Upper lobe of left lung (tissue), 6 donors: Measurements from ENCODE around the gene ANKAR. TPM values are rescaled to one million over a fixed set of nuclear protein-coding genes. Genes with fewer than 3 reads are reported as not detected.

Source experiments
- ATAC-seq, 2 donors: fragments of 200-7000 bp; cut with Tn5 transposase; one replicate each; pipeline ENCODE4 v1.9.1; 2022; ENCODE audit warnings: mild to moderate bottlenecking in 2 of 2, moderate library complexity in 2 of 2; ENCODE audit not compliant: low FRiP score in 2 of 2
- DNase-seq, 2 donors: peaks; one replicate each; pipeline ENCODE4 v3.0.0-alpha.2; 2019 to 2020
- H3K27ac ChIP-seq, 4 donors: fragments of 200-600 bp; sonication (generic); one replicate each; pipeline ENCODE4 v1.5.1; 2016 to 2019
- H3K27me3 ChIP-seq, 4 donors: fragments of 200-600 bp; sonication (generic); one replicate each; pipeline ENCODE4 v1.5.1; 2017 to 2019
- H3K36me3 ChIP-seq, 4 donors: fragments of 200-600 bp; sonication (generic); one replicate each; pipeline ENCODE4 v1.5.1; 2016 to 2019
- H3K4me1 ChIP-seq, 4 donors: fragments of 200-600 bp; sonication (generic); one replicate each; pipeline ENCODE4 v1.5.1; 2018 to 2019
- H3K4me3 ChIP-seq, 4 donors: fragments of 200-600 bp; sonication (generic); one replicate each; pipeline ENCODE4 v1.5.1; 2017 to 2019; ENCODE audit warnings: mild to moderate bottlenecking in 2 of 4, moderate library complexity in 1 of 4
- H3K9me3 ChIP-seq, 4 donors: fragments of 200-600 bp; sonication (generic); one replicate each; pipeline ENCODE4 v1.5.1; 2018 to 2019
- EP300 ChIP-seq, 4 donors: sonication (generic); formaldehyde crosslinking; IDR thresholded peaks; one replicate each; pipeline ENCODE4 v1.5.1; 2017; ENCODE audit warnings: antibody characterized with exemption in 4 of 4, control low read depth in 2 of 4
- POLR2A ChIP-seq, 4 donors: fragments of 450-650 bp; IDR thresholded peaks; one replicate each; pipeline ENCODE4 v1.5.1; 2016 to 2017; ENCODE audit warnings: antibody characterized with exemption in 4 of 4, mild to moderate bottlenecking in 2 of 4
- POLR2AphosphoS5 ChIP-seq, 2 donors: sonication (generic); formaldehyde crosslinking; IDR thresholded peaks; one replicate each; pipeline ENCODE4 v1.5.1; 2017; ENCODE audit warnings: antibody characterized with exemption in 2 of 2
- WGBS, 2 donors: methylation state at CpG; one replicate each; pipeline ENCODE4 v1.1.5; 2017 to 2018; 5-methylcytosine and 5-hydroxymethylcytosine counted together
- total RNA-seq, 6 donors: library from RNA; depleted of rRNA in 4 of 6; stranded (reverse); fragments of >200 nt in 4 of 6; gene quantifications; one replicate each; pipeline versions ENCODE4 v1.1.0 to v1.2.1, GENCODE V29; 2016 to 2021
- TF ChIP-seq, protein P1 (sequence below), 6 experiments: fragments of 450-650 bp in 4 of 6; fragments of 200-600 bp in 2 of 6; sonication (generic) in 2 of 6; IDR thresholded peaks; one replicate each; pipeline ENCODE4 v1.5.1; 2016 to 2019; ENCODE audit warnings: antibody characterized with exemption in 6 of 6
- donor health status: DM: no; HTN: no; CAD: no; lungs with moderate emphysema.
- donor health status: DM: no; HTN: yes; CAD: no; lungs with severe emphysema.

ANKAR gene, protein sequence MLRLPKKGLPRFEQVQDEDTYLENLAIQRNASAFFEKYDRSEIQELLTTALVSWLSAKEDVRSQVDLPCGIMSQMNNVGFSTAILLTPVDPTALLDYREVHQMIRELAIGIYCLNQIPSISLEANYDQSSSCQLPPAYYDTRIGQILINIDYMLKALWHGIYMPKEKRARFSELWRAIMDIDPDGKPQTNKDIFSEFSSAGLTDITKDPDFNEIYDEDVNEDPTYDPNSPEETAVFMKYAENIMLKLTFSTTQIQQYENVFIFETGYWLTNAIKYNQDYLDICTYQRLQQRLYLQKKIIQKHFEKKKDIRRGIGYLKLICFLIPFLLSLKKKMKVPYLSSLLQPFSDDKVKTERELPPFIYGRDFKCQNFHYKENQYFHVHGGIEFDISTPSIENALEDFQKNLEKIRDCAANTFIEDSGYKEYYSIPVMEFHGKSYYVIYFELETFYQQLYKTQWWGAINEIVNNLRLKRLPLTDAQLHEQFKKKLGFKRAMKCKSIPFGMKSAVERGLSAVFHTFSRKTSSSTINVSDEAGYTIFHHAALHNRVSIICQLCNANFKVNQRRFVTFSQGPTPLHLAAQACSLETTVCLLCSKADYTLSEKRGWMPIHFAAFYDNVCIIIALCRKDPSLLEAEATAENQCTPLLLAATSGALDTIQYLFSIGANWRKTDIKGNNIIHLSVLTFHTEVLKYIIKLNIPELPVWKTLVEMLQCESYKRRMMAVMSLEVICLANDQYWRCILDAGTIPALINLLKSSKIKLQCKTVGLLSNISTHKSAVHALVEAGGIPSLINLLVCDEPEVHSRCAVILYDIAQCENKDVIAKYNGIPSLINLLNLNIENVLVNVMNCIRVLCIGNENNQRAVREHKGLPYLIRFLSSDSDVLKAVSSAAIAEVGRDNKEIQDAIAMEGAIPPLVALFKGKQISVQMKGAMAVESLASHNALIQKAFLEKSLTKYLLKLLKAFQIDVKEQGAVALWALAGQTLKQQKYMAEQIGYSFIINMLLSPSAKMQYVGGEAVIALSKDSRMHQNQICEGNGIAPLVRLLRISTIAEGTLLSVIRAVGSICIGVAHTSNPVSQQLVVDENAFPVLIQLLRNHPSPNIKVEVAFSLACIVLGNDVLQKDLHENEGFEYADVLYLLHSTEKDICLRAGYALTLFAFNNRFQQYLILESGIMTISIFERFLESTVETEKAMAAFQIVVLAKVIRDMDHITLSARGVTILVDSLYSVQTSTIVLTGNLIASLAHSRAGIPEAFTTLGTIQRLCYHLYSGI (N-terminal part only)
- 10 to 100 TPM in 1 of 6 donors, 1 to 10 TPM in 5; 8.0 to 13.1 (median 9.2) TPM for total RNA-seq

DNA sequence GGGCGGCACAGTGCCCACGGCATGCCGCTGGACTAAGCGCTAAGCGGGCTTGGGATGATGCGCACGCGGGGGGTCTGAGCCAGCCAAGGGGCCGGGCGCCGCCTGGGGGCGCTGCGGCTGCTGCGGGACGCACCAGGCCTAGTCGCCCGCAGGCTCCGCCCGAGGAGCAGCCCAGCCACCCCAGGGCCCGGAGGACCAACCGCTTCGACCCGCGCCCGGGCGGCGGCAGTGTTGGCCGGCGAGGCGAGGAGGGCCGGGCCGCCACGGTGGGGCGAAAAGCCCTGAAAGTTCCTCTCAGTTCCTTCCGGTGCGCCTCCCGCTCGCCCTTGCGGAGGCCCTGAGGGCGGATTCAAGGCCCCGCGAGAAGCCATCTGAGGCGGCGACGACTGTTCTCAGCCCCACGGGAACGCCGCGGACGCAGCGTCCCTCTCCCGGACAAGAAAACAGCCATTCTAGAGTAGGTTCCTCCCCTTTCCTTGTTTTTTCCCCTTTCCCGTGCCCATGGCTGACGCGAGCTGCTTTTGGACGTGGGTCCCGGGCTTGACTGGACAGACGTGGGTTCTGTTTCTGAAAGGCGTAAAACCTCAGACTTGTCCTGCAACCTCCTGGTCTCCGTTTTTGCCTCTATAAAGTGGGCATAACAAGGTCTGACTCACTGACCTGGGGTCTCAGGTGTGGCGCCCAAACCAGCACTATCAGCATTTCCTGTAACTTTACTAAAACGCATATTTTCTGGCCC lies at the start of gene ANKAR:
Gene ANKAR, plus strand, starts transcription at position 297 of the 739 bp plus-strand sequence. CDS start 1,821 bp downstream, outside the sequence.
- WGBS, 2 donors: 1% methylated on average over 21 to 39 of the region's 62 CpGs
- TF ChIP-seq, protein P1, sequence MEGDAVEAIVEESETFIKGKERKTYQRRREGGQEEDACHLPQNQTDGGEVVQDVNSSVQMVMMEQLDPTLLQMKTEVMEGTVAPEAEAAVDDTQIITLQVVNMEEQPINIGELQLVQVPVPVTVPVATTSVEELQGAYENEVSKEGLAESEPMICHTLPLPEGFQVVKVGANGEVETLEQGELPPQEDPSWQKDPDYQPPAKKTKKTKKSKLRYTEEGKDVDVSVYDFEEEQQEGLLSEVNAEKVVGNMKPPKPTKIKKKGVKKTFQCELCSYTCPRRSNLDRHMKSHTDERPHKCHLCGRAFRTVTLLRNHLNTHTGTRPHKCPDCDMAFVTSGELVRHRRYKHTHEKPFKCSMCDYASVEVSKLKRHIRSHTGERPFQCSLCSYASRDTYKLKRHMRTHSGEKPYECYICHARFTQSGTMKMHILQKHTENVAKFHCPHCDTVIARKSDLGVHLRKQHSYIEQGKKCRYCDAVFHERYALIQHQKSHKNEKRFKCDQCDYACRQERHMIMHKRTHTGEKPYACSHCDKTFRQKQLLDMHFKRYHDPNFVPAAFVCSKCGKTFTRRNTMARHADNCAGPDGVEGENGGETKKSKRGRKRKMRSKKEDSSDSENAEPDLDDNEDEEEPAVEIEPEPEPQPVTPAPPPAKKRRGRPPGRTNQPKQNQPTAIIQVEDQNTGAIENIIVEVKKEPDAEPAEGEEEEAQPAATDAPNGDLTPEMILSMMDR (IDR thresholded peaks at IDR 0.05): peak; percentile 84 to 96 (median 92)
- peak in 2 of 4 donors; percentile 72 to 81 for TF ChIP-seq POLR2A (IDR thresholded peaks at IDR 0.05)
- TF ChIP-seq POLR2AphosphoS5 (IDR thresholded peaks at IDR 0.05): peak; percentile 61 to 63
- TF ChIP-seq EP300 (IDR thresholded peaks at IDR 0.05): no peak
- Histone ChIP-seq H3K27ac (peak within 1 kb of the TSS; percentile 91 to 98 (median 96)), H3K4me3 (peak within 1 kb of the TSS; percentile 32 to 65 (median 56)), H3K4me1 (peaks cover 6 to 16% (median 10%) of the 10 kb centered on the region in 4 donors), H3K27me3 (no peaks in the 10 kb centered on the region), H3K36me3 (peaks cover 0 to 20% (median 10%) of the 10 kb centered on the region in 4 donors), H3K9me3 (no peaks in the 10 kb centered on the region)
- peak; percentile 99 to 100 for ATAC-seq
- DNase-seq: peak; percentile 93 to 99

DNA sequence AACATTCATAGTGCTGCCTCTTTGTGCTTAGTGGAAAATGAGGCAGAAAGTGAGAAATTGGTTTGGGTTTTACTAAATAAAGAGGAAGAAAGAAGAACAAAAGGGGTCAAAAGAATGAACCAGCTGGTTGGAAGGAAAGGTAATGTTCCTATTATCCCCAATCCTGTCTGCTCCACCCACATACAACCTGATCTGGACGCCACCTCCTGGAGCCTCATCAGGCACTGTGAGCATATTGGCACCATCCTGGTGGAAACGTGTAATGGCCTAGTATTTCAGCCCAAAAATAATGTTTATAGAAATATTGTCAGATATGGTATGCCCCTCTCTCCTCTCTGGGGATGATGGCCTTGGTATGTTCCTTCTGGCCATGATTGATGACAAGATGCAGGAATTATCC lies 48.8 kb upstream of the ANKAR start:
- Histone ChIP-seq H3K27ac (no peak overlapping the region), H3K9me3 (no peaks in the 10 kb centered on the region), H3K4me3 (no peak overlapping the region), H3K4me1 (peaks cover 0 to 7% (median 5%) of the 10 kb centered on the region in 4 donors), H3K27me3 (no peaks in the 10 kb centered on the region), H3K36me3 (no peaks in the 10 kb centered on the region)
- 94 to 97% methylated on average over 2 of the region's 2 CpGs for whole genome bisulfite sequencing, 2 donors
- TF ChIP-seq, protein P1 (IDR thresholded peaks at IDR 0.05): no peak
- no peak for TF ChIP-seq EP300 (IDR thresholded peaks at IDR 0.05)
- TF ChIP-seq POLR2A (IDR thresholded peaks at IDR 0.05): no peak
- DNase-seq (no peak), ATAC-seq (no peak)

DNA sequence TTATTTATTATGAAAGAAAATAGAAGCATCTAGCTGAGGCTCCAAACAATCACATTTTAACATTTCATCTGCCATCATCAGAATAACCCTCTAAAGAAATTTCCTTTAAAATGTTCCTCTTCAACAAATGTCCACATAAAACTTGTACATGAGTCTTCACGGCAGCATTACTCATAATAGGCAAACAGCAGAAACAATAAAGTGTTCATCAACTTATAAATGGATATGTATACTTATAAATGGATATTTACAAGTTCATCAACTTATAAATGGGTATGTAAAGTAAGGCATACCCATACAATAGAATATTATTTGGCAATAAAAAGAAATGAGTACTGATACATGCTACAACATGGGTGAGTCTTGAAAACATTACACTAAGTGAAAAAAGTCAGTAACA lies 46.7 kb upstream of the ANKAR start:
- no peak for ATAC-seq
- TF ChIP-seq, protein P1 (IDR thresholded peaks at IDR 0.05): no peak
- TF ChIP-seq POLR2A (IDR thresholded peaks at IDR 0.05) (no peak), POLR2AphosphoS5 (IDR thresholded peaks at IDR 0.05) (no peak), EP300 (IDR thresholded peaks at IDR 0.05) (no peak)

More for the DNA sequence above, 46.7 kb upstream of the ANKAR start:
- peaks cover 0 to 7% (median 5%) of the 10 kb centered on the region in 4 donors for H3K4me1 ChIP-seq
- DNase-seq: no peak
- no peaks in the 10 kb centered on the region for H3K9me3 ChIP-seq
- no peak overlapping the region for H3K4me3 ChIP-seq
- H3K27ac ChIP-seq: no peak overlapping the region
- H3K36me3 ChIP-seq: no peaks in the 10 kb centered on the region
- no peaks in the 10 kb centered on the region for H3K27me3 ChIP-seq
- WGBS, 2 donors: 92 to 100% methylated on average over 1 of the region's 1 CpG
